GM18502 (cell line): ENCODE data around the gene BAG5.

ENCODE experiments used
- ATAC-seq: cut with Tn5 transposase; IDR thresholded peaks from one replicate; pipeline ENCODE4 v1.9.1; 2021; ENCODE audit warnings: mild to moderate bottlenecking; ENCODE audit not compliant: unreplicated experiment, poor library complexity

Gene BAG5

GRCh38 chr14:103568952-103569351, 6.5 kb upstream of the BAG5 start:
- ATAC-seq = no peak

- ATAC-seq = no peak
These were observed 1.5 kb upstream of the BAG5 start for GRCh38 chr14:103563844-103564505.

- no peak for ATAC-seq
These were observed 766 bp upstream of the BAG5 start for GRCh38 chr14:103563226-103563620.

DNA sequence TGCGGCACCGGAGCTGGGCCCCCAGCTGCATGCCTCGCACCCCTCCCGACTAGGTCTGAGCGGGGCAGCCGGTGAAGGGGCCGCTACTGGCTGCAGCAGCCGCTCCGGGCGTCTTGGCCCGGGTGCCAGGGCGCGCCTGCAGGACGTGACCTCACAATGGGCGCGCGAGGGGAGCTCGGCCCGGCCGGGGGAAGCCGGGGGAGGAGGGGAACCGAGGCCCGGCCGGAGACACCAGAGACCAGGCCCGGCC, 353 bp downstream of the BAG5 start:
- peak; percentile 36 for ATAC-seq

DNA sequence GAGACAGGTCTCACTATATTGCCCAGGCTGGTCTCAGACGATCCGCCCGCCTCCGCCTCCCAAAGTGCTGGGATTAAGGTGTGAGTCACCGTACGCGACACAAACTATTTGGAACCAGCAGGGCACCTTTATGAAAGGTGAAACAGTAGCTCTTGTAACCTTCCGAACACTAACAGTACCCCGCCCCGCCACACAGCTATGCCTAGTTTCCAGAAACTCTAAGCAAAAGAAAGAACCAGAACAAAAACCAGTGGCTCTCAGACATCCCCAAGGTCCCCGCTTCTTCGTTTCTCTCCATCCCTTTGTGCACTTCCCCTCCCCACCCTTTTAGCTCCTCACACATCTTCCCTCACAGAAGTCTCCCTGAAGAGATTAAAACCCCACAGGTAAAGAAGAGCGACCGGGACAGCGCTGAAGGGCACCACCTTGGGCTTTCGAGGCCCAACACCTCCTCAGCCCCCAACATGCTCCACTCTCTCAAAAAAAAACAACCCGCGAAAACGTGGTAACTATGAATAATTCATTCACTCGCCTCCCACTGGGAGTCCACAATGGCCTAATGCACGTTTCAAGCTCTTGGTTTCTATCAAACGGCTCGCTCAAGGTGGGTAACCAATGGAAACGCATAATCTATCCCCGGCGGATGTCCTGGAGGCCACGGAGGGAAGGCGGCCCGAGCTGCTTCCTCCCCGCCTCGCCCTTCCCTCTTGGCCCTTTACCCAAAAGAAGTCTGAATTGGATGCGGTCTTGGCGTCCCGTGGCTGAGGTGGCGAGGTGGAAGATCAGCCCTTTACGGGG, 877 bp downstream of the BAG5 start:
- peak; percentile 15 for ATAC-seq

- ATAC-seq = no peak
These were observed 1.8 kb downstream of the BAG5 start for GRCh38 chr14:103560691-103561090.

DNA sequence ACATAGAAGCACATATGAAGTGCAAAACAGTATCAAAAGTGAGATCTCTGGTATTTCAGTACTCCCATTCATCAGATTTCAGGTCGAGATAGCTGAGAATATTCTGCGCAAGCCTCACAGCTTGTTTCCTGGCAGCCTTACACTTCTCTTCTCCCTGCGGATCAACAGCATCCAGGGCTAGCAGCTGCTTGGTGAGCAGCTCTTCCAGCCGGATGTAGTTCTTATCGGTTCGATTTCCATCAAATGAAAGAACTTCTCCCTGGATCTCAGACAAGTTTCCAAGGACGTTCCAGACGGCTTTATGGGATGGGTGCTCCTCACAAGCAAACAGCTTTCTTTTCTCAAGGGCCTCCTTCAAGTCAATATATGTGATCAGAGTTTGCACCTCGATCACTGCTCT, 2.7 kb downstream of the BAG5 start:
- no peak for ATAC-seq

DNA sequence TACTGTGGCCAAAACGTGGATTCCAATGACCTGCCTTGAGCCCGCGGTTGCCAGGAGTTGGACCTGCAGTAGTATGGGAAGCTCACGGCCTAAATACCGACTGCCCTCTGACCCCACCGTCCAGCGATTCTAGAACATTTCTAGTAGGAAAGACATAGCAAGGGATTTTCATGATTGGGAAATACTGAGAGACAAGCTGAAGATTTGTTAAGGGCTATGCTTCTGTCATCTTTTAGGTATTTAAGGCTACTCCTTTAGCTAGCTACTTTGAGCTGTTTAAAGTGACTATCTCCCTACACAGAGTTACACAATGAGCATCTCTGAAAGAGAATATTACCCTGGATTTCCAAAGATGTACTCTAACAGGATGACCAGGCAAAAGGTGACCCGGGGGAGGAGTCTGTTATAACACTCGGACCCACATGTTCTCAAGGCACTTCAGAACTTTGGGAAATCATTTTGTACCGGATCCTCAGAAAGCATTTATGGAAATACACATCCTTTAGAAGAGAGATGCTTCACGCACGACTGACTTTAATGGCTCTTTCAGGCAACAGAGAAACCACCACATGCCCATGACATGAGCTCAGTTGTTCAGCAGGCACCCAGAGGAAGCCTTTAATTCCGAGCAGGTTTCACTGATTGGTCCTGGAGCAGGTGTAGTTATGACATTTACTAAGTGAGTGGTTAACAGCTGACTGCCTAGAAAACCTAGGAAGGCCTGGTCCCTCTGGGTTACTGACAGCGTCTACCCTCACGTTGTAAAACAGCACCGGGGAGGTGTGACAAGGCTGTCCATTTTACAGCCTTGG, 4.2 kb downstream of the BAG5 start:
- ATAC-seq = no peak

DNA sequence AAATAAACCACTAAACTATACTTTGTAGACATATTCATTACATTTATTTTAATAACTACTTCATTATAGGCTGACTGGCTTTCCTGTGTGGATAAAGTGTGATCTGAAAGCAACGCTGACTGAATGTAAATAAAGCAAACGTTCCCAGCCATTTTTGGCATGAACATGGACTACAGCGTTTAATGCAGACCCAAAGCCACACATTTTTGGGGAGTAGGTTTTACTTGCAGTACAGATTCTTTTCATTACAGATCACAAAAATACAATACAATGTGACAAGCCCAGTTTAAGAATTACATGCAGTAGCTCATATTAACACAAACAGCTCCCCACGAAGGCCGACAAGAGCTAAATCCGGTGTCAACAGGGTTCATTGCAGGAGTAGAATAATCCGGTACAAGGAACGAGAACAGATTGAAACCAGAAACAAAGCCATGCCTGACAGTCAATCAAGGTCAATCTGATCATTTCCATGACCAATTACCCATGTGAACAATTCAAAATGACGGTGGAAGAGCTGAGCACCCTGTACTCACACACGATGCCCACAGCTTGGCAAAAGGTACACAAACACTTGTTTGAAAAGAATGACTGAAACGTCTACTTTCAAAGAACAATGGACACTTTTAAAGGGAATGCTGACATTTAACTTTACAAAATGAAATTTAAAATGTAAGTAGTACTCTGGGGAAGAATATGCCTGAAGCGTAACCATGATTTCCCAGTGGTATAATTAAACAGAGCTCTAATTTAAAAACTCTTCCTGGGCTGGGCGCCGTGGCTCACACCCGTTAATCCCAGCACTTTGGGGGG, 5.3 kb downstream of the BAG5 start:
- ATAC-seq = no peak

GRCh38 chr14:103555559-103556337, 6.7 kb downstream of the BAG5 start:
- no peak for ATAC-seq

DNA sequence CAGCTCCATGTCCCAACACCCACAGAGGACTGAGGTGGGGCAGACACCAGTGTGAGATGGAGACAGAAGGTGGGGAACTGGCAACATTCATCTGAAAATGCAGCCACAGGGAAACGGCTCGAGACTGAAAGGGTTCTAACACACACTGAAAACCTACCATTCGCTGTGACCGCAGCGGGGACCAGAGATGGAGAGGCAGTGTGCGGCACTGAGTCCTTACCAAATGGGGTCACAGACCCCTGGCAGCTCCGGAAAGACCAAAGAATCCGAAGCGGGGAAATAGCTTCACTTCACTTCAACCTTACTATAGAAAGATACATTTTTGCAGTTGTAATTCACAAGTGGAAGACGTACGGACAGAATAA, 9.6 kb downstream of the BAG5 start:
- ATAC-seq = no peak

GRCh38 chr14:103552011-103552845, 10.2 kb downstream of the BAG5 start:
- no peak for ATAC-seq

DNA sequence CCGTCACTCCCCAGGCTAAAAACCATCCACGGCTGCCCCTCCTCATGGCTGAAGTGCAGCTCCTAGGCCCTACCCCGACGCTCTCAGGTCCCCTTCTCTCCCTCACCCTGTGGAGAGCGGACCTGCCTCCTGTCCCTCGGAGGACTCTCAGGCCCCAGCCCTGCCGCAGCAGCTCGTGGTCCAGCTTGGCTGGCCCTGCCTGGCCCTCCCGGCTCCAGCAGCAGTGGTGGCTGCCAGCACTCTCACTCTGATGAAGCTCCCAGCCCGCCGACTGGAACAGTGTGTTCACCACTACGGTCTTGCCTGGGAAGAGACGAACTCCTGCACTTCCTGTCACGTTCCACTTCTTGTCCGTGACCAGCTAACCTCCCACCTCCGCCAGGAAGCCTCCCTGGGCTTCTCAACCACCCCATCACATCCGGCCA, 11.1 kb downstream of the BAG5 start:
- ATAC-seq = no peak

GRCh38 chr14:103550451-103551337, 11.8 kb downstream of the BAG5 start:
- ATAC-seq = no peak

DNA sequence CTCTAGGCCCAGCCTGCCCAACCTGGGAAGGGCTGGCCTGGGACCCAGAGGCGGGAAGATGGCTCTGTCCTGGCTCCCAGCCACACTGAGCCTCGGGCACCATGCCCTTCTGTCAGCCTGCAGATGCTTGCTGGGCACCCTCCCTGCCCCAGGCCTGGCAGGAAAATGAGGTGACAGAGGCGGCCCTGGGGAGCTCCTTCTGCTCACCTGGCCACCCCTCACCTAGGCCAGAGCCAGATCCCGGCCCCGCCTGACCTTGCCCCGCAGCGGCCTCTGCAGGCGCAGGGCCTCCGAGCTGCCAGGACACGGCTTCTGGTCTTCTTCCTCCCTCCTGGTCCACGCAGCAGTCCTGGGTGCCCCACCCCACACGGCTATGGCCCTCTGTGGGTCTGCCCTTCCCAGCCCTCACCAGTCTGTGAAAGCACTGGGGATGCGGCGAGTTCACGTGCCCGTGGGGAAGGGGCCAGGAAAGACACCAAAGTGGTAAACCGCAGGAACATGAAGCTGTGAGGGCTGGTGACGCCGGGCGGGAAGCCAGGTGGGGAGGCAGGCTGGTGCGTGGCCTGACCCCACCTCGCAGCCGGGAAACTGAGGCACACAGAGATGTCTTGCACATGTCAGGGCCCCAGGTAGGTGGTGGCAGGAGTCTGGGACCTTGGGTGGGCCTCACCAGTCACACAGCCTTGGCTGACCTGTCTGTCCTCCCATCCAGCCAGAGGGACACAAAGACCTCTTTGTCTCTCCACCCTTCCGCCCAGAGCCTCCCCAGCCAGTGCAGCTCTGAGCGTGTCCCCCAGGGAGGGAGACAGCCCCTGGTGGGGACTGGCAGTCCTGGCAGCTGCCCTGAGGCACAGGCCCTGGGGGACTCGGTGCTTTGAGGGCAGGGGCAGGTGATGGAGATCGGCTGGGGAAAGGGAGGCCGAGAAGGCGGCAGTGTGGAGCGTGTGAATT, 12.8 kb downstream of the BAG5 start:
- no peak for ATAC-seq

GRCh38 chr14:103548463-103549351, 13.8 kb downstream of the BAG5 start:
- ATAC-seq = no peak
